WTC11 (cell line): ENCODE data around the gene UBE2J2.

ENCODE experiments used
- EMX1 ChIP-seq: fragments of 250-450 bp; sonication (Bioruptor Pico); IDR thresholded peaks from 2 replicates; pipeline ENCODE4 v1.8.0; 2021; ENCODE audit warnings: mild to moderate bottlenecking
- GABPB1 ChIP-seq: sonication (generic); formaldehyde crosslinking; IDR thresholded peaks from 2 replicates; pipeline ENCODE4 v1.8.1; 2023; ENCODE audit warnings: mild to moderate bottlenecking, missing genetic modification reagents
- MXD4 ChIP-seq: fragments of 250-450 bp; sonication (Bioruptor Pico); IDR thresholded peaks from 2 replicates; pipeline ENCODE4 v1.8.0; 2021; ENCODE audit warnings: mild to moderate bottlenecking, moderate library complexity, borderline replicate concordance
- TP53 ChIP-seq: sonication (generic); formaldehyde crosslinking; IDR thresholded peaks from 2 replicates; pipeline ENCODE4 v1.8.1; 2023; ENCODE audit warnings: mild to moderate bottlenecking, missing genetic modification reagents
- ZNF138 ChIP-seq: sonication (generic); formaldehyde crosslinking; conservative IDR thresholded peaks from 2 replicates; pipeline ENCODE4 v1.8.1; 2022; ENCODE audit warnings: mild to moderate bottlenecking, moderate library complexity, missing genetic modification reagents
- ZNF423 ChIP-seq: fragments of 250-450 bp; sonication (Bioruptor Pico); IDR thresholded peaks from 2 replicates; pipeline ENCODE4 v2.1.2; 2022; ENCODE audit warnings: mild to moderate bottlenecking, moderate library complexity
- TF ChIP-seq, protein P1 (sequence below): sonication (generic); formaldehyde crosslinking; IDR thresholded peaks from 2 replicates; pipeline ENCODE4 v1.8.0; 2022; ENCODE audit warnings: mild to moderate bottlenecking, missing genetic modification reagents
- TF ChIP-seq, protein P2 (sequence below): sonication (generic); formaldehyde crosslinking; IDR thresholded peaks from 2 replicates; pipeline ENCODE4 v1.8.1; 2023; ENCODE audit warnings: mild to moderate bottlenecking, missing genetic modification reagents
- TF ChIP-seq, protein P3 (sequence below): fragments of 200-600 bp; IDR thresholded peaks from 2 replicates; pipeline ENCODE4 v1.8.0; 2022; ENCODE audit warnings: antibody characterized with exemption
- TF ChIP-seq, protein P4 (sequence below): sonication (generic); formaldehyde crosslinking; IDR thresholded peaks from 2 replicates; pipeline ENCODE4 v1.8.1; 2023; ENCODE audit warnings: mild to moderate bottlenecking, moderate library complexity, missing genetic modification reagents

DNA sequence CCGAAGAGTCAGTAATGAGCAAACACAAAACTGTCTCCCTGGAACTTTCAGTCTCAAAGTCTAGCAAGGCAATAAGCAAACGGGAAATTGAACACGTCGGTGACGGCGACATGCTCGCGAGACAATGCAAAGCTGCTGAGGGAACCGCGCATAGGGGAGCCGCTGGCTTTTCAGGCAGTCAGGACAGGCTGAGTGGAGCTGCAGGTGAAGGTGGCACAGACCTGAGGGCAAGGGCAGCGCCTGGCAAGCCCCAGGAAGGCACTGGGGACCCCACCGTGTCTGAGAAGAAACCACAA lies 45.9 kb upstream of the UBE2J2 start:
- no peak for TF ChIP-seq TP53 (CRISPR knock-in tag)
- TF ChIP-seq, protein P1, sequence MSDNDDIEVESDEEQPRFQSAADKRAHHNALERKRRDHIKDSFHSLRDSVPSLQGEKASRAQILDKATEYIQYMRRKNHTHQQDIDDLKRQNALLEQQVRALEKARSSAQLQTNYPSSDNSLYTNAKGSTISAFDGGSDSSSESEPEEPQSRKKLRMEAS (CRISPR knock-in tag) = no peak
- TF ChIP-seq ZNF138 (CRISPR knock-in tag) = no peak
- TF ChIP-seq, protein P2, sequence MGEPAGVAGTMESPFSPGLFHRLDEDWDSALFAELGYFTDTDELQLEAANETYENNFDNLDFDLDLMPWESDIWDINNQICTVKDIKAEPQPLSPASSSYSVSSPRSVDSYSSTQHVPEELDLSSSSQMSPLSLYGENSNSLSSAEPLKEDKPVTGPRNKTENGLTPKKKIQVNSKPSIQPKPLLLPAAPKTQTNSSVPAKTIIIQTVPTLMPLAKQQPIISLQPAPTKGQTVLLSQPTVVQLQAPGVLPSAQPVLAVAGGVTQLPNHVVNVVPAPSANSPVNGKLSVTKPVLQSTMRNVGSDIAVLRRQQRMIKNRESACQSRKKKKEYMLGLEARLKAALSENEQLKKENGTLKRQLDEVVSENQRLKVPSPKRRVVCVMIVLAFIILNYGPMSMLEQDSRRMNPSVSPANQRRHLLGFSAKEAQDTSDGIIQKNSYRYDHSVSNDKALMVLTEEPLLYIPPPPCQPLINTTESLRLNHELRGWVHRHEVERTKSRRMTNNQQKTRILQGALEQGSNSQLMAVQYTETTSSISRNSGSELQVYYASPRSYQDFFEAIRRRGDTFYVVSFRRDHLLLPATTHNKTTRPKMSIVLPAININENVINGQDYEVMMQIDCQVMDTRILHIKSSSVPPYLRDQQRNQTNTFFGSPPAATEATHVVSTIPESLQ = no peak
- no peak for TF ChIP-seq ZNF423 (CRISPR knock-in tag)
- TF ChIP-seq, protein P3, sequence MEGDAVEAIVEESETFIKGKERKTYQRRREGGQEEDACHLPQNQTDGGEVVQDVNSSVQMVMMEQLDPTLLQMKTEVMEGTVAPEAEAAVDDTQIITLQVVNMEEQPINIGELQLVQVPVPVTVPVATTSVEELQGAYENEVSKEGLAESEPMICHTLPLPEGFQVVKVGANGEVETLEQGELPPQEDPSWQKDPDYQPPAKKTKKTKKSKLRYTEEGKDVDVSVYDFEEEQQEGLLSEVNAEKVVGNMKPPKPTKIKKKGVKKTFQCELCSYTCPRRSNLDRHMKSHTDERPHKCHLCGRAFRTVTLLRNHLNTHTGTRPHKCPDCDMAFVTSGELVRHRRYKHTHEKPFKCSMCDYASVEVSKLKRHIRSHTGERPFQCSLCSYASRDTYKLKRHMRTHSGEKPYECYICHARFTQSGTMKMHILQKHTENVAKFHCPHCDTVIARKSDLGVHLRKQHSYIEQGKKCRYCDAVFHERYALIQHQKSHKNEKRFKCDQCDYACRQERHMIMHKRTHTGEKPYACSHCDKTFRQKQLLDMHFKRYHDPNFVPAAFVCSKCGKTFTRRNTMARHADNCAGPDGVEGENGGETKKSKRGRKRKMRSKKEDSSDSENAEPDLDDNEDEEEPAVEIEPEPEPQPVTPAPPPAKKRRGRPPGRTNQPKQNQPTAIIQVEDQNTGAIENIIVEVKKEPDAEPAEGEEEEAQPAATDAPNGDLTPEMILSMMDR = no peak
- TF ChIP-seq, protein P4, sequence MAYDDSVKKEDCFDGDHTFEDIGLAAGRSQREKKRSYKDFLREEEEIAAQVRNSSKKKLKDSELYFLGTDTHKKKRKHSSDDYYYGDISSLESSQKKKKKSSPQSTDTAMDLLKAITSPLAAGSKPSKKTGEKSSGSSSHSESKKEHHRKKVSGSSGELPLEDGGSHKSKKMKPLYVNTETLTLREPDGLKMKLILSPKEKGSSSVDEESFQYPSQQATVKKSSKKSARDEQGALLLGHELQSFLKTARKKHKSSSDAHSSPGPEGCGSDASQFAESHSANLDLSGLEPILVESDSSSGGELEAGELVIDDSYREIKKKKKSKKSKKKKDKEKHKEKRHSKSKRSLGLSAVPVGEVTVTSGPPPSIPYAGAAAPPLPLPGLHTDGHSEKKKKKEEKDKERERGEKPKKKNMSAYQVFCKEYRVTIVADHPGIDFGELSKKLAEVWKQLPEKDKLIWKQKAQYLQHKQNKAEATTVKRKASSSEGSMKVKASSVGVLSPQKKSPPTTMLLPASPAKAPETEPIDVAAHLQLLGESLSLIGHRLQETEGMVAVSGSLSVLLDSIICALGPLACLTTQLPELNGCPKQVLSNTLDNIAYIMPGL (CRISPR knock-in tag) = no peak
- no peak for TF ChIP-seq EMX1 (CRISPR knock-in tag)
- no peak for TF ChIP-seq GABPB1 (CRISPR knock-in tag)
- TF ChIP-seq MXD4 (CRISPR knock-in tag) = no peak
